ENCODE data around the gene RASD1. TPM values are rescaled to one million over a fixed set of nuclear protein-coding genes. Genes with fewer than 3 reads are reported as not detected.

The RASD1 gene
- polyA plus RNA-seq (2013, experiment 1 of 2; ENCODE audit: insufficient read length): 0.62 TPM
- polyA plus RNA-seq (2013, experiment 2 of 2; ENCODE audit: insufficient read length): 0.24 TPM

DNA sequence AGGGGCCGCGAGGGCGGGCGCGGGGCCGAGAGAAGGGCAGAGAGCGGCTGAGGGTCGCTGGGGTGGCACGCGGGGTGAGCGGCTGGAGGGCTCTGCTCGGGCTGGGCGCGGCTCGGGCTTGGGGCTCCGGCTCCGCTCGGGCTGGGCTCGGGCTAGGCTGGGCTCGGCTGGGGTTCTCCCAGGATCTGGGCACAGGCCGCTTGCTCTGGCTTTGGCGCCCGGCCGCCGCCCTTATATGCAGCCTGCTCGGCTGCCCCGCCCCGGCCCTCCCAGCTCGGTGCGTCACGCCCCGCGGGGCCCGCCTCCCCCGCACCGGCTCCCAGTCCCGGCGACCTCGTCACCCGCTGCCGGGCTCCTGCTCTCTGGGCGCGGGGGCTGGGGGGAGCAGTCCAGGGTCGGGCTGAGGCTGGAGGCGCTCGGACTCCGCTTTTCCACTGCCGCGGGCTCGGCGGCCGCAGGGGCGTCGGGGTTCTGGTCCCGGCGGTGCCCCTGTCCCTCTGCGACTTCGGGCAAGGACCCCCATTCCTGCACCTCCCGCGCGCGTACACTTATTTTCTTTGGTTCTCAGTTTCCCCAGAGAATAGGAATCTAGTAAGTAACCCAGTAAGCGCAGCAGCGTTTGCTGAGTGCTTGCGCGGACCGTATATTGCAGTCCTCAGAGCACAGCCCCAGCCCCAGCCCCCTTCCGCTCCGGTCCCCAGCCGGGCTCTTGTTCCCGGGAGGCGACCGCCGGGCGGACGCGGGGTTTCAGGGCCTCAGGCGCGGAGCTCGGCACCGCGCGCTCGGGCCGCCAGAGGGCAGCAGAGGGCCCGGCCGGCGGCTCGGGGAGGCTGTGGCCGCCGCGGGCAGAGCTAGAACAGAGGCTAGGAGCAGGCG lies at the start of gene RASD1:
RASD1 (minus strand) TSS at position 207 of the 876 bp plus-strand sequence. CDS start 214 bp downstream, outside the sequence.
- DNase-seq: peak; percentile 81

GRCh38 chr17:17545984-17546383 lies 49.8 kb upstream of the RASD1 start:
- no peak for DNase-seq

DNA sequence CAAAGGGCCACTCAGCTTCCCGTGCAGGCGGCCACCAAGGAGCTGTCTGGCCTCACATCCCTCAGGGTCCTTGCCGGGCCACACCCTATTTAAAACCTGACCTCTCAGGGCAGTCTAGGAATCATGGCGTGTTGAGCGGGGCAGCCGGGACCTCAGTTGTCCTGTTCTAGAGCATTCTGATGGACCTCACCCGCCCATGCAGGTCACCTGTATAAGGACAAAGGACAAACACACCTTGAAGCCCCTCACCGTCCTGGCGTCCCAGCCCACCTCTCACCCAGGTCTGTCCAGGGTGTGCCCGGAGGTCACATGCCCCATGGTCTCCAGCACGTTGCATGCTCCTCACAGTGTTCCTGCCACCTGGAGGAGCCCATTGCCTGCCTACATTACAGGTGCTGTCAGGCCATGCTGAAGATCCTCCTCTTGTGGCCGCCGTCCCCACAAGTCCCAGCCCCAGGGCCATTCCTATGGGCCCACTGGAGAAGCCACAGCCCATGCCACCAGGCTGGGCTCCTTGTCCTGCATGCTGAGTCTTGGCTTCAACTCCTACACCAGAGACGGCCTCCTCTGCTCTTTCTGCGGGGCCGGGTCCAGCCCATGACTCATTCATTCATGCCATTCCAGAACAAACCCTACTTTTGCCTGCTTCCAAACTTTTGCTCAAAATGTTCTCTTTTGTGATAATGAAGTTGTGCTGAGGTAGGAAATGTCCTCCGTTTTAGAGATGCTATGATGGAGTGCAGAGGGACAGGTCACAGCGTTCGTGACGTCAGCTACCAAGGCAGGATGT lies 49.0 kb upstream of the RASD1 start:
- peak; percentile 57 for DNase-seq

- no peak for DNase-seq
Measured at GRCh38 chr17:17542906-17543635, 46.9 kb upstream of the RASD1 start.

- no peak for DNase-seq
Measured at GRCh38 chr17:17541640-17542001, 45.4 kb upstream of the RASD1 start.

GRCh38 chr17:17540935-17541639 lies 44.9 kb upstream of the RASD1 start:
- DNase-seq: no peak

- no peak for DNase-seq
Measured at GRCh38 chr17:17540278-17540906, 44.2 kb upstream of the RASD1 start.

- no peak for DNase-seq
Measured at GRCh38 chr17:17539591-17539990, 43.4 kb upstream of the RASD1 start.

DNA sequence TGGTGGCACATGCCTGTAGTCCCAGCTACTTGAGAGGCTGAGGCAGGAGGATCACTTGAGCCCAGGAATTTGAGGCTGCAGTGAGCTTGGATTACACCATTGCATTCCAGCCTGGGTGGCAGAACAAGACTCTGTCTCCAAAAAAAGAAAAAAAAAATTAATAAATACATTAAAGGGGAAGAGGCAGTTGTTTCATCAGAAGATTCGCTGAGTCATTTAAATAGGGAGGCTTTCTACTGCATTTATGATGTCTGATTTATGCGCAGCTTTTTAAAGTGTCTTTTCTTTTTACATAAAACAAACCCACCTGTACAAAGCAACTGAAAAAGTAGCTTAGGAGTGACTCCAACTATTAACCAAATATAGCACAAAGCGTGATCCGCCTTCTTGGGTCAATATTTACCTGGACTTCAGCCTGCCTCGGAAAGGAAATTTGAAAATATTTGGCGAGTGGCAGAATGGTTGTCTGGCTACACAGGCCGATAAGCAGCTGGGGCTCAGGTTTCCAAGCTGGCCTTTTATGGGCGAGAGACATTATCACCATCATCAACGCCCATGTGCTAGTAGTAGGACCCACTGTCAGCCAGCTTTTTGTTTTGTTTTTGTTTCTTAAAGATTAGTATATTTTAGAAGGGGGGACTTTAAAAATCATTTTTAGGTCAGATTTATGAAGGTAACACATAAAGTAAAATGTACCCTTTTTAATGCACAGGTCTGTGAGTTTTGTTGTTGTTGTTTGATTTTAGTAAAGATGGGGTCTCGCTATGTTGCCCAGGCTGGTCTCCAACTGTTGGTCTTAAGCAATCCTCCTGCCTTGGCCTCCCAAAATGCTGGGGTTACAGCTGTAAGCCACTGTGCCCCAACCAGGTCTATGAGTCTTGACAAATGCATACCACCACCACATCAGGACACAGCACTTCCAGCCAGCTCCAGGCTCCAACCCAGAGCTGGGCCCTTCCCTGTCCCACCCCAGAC lies 42.5 kb upstream of the RASD1 start:
- peak; percentile 17 for DNase-seq

DNA sequence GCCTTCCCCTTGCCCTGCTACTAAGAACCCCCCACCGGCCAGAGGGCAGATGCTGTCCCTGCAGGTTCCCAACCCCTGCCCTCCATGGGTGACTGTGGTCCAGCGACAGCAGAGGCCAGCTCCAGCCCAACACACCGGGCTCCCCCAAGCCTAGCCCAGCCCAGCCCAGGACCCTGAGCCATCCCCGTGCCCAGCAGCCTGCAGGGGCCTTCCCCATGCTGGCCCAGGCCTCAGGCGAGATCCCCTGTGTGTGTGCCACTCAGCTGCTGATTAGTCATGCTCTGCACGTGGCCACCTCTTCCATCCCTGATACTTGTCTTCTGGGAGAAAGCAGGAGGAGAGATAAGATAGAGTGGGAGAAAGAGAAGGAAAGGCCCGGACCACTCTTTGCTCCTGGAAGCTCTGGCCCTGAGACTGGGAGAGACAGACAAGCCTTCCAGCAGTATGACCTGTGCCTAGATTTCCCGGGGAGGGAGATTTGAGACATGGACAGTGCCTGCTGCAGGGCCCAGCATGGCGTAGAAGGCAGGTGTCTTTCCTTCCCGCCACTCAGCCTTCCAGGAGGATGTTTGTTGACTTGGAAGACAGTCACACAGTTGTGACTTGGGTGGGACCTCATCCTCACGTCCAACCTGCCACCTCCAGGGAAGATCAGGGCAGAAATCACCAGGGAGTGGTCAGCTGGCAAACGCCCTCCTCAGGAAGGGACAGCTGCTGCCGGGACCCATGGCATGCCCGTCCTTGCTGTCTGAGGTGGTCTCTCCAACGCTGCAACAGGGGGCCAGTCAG lies 41.3 kb upstream of the RASD1 start:
- DNase-seq: no peak

GRCh38 chr17:17536702-17537101 lies 40.5 kb upstream of the RASD1 start:
- no peak for DNase-seq

DNA sequence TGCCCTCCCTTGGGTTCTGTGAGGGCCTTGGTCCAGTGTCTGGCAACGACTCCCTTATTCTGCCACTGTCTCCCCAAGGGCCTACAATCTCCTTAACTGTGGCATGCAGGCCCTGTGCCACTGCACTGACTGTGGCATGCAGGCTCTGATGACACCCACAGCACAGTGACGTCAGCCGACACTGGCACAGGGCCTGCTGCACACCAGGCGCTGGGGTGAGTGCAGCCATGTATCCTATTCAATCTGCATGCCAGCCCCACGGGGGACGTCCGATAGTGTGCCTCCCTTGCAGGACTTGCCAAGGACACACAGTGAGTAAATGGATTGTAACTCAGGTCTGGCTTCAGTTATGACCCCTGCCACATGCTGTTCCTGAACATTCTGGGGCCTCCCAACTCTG lies 39.8 kb upstream of the RASD1 start:
- peak; percentile 77 for DNase-seq

DNA sequence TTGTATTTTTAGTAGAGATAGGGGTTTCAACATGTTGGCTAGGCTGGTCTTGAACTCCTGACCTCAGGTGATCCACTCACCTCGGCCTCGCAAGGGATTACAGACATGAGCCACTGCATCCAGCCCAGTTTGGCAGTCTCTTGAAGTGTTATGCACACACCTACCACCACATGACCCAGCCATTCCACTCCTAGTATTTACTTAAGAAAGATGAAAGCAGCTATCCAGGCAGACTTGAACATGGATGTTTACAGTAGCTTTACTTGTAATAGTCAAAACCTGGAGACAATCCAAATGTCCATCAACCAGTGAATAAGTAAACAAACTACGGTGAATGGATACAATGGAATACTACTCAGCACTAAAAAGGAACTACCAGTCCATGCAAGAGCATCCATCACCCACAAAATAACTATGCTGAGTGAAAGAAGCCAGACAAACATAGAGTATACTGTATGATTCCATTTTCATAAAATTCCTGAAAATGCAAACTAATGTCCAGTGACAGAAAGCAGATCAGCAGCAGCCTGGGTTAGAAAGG lies 37.8 kb upstream of the RASD1 start:
- DNase-seq: no peak

GRCh38 chr17:17532991-17533390 lies 36.8 kb upstream of the RASD1 start:
- no peak for DNase-seq

GRCh38 chr17:17531156-17531555 lies 35.0 kb upstream of the RASD1 start:
- no peak for DNase-seq

DNA sequence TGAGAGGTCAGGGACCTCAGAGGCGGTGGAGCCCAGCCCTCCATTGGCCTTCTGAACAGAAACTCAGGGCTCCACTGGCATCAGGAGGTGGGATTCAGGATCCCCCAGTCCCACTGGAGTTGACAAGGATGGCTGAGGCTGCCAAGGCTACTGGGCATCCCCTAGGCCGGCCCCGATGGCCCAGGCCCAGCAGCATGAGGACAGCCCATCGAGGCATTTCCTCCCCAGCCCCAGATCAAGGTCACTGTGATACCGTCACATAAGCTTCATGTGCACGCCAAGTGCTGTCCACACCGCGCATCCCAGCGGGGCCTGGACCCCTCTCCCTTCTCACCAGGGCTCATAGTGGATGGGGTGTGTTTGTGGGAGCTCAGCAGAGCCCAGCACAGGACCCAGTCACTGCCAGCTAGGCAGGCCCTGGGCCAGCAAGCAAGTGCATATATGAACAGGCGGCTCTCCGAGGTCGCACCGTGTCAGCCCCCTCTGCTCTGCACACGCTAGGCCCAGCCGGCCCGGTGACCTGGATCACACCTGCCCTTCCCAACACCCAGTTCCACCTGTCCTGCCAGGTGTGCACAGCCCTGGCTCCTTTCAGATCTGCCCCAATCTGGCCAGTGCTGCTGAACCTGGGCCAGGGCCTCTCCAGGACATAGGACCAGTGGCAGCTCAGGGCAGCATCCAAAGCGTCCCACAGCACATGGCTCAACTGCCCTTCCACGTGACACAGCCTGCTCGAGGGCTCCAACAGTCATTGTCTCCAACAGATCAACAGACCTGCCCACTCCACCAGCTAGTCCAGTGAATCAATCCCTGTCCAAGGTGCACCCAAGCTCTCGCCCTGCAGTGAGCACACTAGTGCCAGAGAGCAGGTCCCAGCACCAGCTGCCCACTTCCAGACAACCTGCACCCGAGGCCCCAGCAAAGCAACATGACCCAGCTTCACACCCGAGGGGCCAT lies 32.8 kb upstream of the RASD1 start:
- no peak for DNase-seq

- DNase-seq: no peak
Measured at GRCh38 chr17:17527956-17528500, 31.8 kb upstream of the RASD1 start.

DNA sequence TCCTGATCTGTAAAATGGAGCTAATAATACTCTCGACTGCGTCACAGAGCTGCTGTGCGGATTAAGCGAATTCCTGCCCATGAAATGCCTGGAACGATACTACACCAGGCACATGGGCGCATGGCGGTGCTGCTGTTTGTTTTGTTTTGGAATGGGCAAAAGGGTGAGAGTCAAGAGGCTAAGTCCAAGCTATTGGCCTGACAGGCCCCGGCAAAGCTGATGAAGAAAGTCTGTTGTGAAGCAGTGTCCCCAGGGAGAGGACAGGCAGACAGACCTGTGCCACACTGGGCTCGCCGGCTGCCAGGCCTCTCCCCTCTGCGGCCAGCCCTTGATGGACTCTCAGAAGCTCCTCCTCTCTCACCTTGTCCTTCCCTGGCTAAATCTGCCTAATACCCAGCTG lies 31.3 kb upstream of the RASD1 start:
- DNase-seq: no peak

Data from fibroblast of skin of back (primary cell).